GM23248 (cell line): ENCODE data around the gene MINK1. TPM values are rescaled to one million over a fixed set of nuclear protein-coding genes. Genes with fewer than 3 reads are reported as not detected.

ENCODE experiments used
- DNase-seq: peaks from one replicate; pipeline ENCODE4 v3.0.0-alpha.2; 2015
- H2AFZ ChIP-seq: fragments of 200-600 bp; sonication (generic); 2 replicates; pipeline ENCODE4 v1.6.1; 2016; ENCODE audit warnings: antibody characterized with exemption
- H3F3A ChIP-seq: fragments of 200-600 bp; sonication (generic); 2 replicates; pipeline ENCODE4 v1.6.1; 2016; ENCODE audit warnings: mild to moderate bottlenecking, antibody characterized with exemption, mixed run types; ENCODE audit not compliant: insufficient read depth
- H3K27ac ChIP-seq: fragments of 200-600 bp; sonication (generic); 2 replicates; pipeline ENCODE4 v1.5.1; 2016; ENCODE audit warnings: mild to moderate bottlenecking
- H3K27me3 ChIP-seq: fragments of 200-600 bp; sonication (generic); replicated peaks from 2 replicates; pipeline ENCODE4 v1.6.1; 2016; ENCODE audit warnings: mild to moderate bottlenecking; ENCODE audit not compliant: insufficient read depth
- H3K36me3 ChIP-seq: fragments of 200-600 bp; sonication (generic); 2 replicates; pipeline ENCODE4 v1.6.1; 2016; ENCODE audit warnings: low read depth, mild to moderate bottlenecking
- H3K4me1 ChIP-seq: fragments of 200-600 bp; sonication (generic); 2 replicates; pipeline ENCODE4 v1.6.1; 2016; ENCODE audit warnings: mild to moderate bottlenecking; ENCODE audit not compliant: insufficient read depth
- H3K4me2 ChIP-seq: fragments of 200-600 bp; sonication (generic); one replicate; pipeline ENCODE4 v1.6.1; 2016; ENCODE audit warnings: mild to moderate bottlenecking; ENCODE audit not compliant: unreplicated experiment
- H3K4me3 ChIP-seq: fragments of 200-600 bp; sonication (generic); 2 replicates; pipeline ENCODE4 v1.5.1; 2016; ENCODE audit warnings: mild to moderate bottlenecking
- H3K79me2 ChIP-seq: fragments of 200-600 bp; sonication (generic); 2 replicates; pipeline ENCODE4 v1.6.1; 2016; ENCODE audit warnings: mild to moderate bottlenecking; ENCODE audit not compliant: insufficient read depth
- H3K9ac ChIP-seq: fragments of 200-600 bp; sonication (generic); 2 replicates; pipeline ENCODE4 v1.6.1; 2016; ENCODE audit warnings: mild to moderate bottlenecking
- H3K9me2 ChIP-seq: fragments of 200-600 bp; sonication (generic); 2 replicates; pipeline ENCODE4 v1.6.1; 2016; ENCODE audit warnings: mixed run types, mild to moderate bottlenecking, moderate library complexity; ENCODE audit not compliant: insufficient read depth
- H3K9me3 ChIP-seq: fragments of 200-600 bp; sonication (generic); one replicate; pipeline ENCODE4 v1.6.1; 2017; ENCODE audit warnings: low read depth
- H4K20me1 ChIP-seq: fragments of 200-600 bp; sonication (generic); 2 replicates; pipeline ENCODE4 v1.6.0; 2016; ENCODE audit not compliant: insufficient read depth
- EZH2 ChIP-seq: fragments of 200-600 bp; sonication (generic); IDR thresholded peaks from 2 replicates; pipeline ENCODE4 v1.6.1; 2018; ENCODE audit warnings: antibody characterized with exemption, mild to moderate bottlenecking; ENCODE audit not compliant: insufficient read depth, poor library complexity, severe bottlenecking
- EZH2phosphoT487 ChIP-seq: fragments of 200-600 bp; sonication (generic); IDR thresholded peaks from 2 replicates; pipeline ENCODE4 v1.6.1; 2018; ENCODE audit warnings: antibody characterized with exemption, moderate library complexity, mild to moderate bottlenecking, low read depth; ENCODE audit not compliant: insufficient read depth
- WGBS, 2 experiments: methylation state at CpG; one replicate each; pipeline ENCODE4 v1.1.6; 2015 to 2017; ENCODE audit warnings: low lambda C conversion rate in 2 of 2, low coverage in 1 of 2; ENCODE audit errors: missing lambda C conversion rate in 2 of 2; 5-methylcytosine and 5-hydroxymethylcytosine counted together
- in situ Hi-C: fragments of 300-500 bp; cut with MboI; formaldehyde crosslinking; loops from 2 replicates; pipeline ENCODE4 v1.15.0; 2020
- polyA plus RNA-seq: library from polyadenylated mRNA; unstranded; fragments of >200 nt; fragmentation: Nextera tagmentation; extraction: Ambion mirVana; gene quantifications from 2 replicates; pipeline ENCODE4 v1.2.1, GENCODE V29; 2016
- total RNA-seq: library from RNA; depleted of rRNA; stranded (reverse); fragments of >200 nt; shearing (Covaris generic); gene quantifications from 2 replicates; pipeline ENCODE4 v1.2.3, GENCODE V29; 2014

The MINK1 gene
- total and polyA plus RNA-seq, 2 experiments from 2014 or later: 21.0 to 34.5 TPM

- Histone ChIP-seq H4K20me1 (no peaks in the 10 kb centered on the region), H3K27ac (no peak overlapping the region), H3K79me2 (no peaks in the 10 kb centered on the region), H3K9me2 (no peaks in the 10 kb centered on the region), H3K9ac (no peak overlapping the region), H3K4me3 (no peak overlapping the region), H3K9me3 (no peaks in the 10 kb centered on the region), H3K4me2 (no peak overlapping the region), H3F3A (no peaks in the 10 kb centered on the region), H3K36me3 (no peaks in the 10 kb centered on the region), H2AFZ (no peak overlapping the region), H3K4me1 (no peaks in the 10 kb centered on the region), H3K27me3 (no peaks in the 10 kb centered on the region)
- DNase-seq: no peak
- 94 to 96% methylated on average over 13 of the region's 13 CpGs for WGBS, 2 experiments
- TF ChIP-seq EZH2phosphoT487 (no peak), EZH2 (no peak)
- in situ Hi-C loops: loop anchor here (10.0 kb wide), 1 partner anchor 180 kb away; the partner anchor contains the start of gene ARRB2
Observed at GRCh38 chr17:4895121-4895520, 62.0 kb downstream of the MINK1 start.

- H2AFZ ChIP-seq: no peak overlapping the region
- no peaks in the 10 kb centered on the region for H4K20me1 ChIP-seq
- in situ Hi-C loops: loop anchor here (10.0 kb wide), 1 partner anchor 181 kb away; the partner anchor contains the start of gene ARRB2
- H3K27me3 ChIP-seq: no peaks in the 10 kb centered on the region
- DNase-seq: no peak
- no peaks in the 10 kb centered on the region for H3K79me2 ChIP-seq
- H3K4me2 ChIP-seq: no peak overlapping the region
- H3K9ac ChIP-seq: no peak overlapping the region
- no peaks in the 10 kb centered on the region for H3K36me3 ChIP-seq
- H3K9me2 ChIP-seq: no peaks in the 10 kb centered on the region
- 83 to 87% methylated on average over 24 to 27 of the region's 27 CpGs for WGBS, 2 experiments
- H3F3A ChIP-seq: no peaks in the 10 kb centered on the region
- no peaks in the 10 kb centered on the region for H3K4me1 ChIP-seq
- no peak overlapping the region for H3K27ac ChIP-seq
- H3K4me3 ChIP-seq: no peak overlapping the region
- no peaks in the 10 kb centered on the region for H3K9me3 ChIP-seq
- TF ChIP-seq EZH2phosphoT487 (no peak), EZH2 (no peak)
Observed at GRCh38 chr17:4895657-4896331, 62.7 kb downstream of the MINK1 start.

- in situ Hi-C loops: loop anchor here (10.0 kb wide), 1 partner anchor 182 kb away; the partner anchor contains the start of gene ARRB2
- Histone ChIP-seq H3K36me3 (no peaks in the 10 kb centered on the region), H2AFZ (no peak overlapping the region), H3K79me2 (no peaks in the 10 kb centered on the region), H3K9me2 (no peaks in the 10 kb centered on the region), H3K9me3 (no peaks in the 10 kb centered on the region), H3K4me1 (no peaks in the 10 kb centered on the region), H3F3A (0 out of 2 replicates have a peak, but pooled peaks cover 6% of the 10 kb centered on the region), H3K9ac (no peak overlapping the region), H4K20me1 (no peaks in the 10 kb centered on the region), H3K4me2 (no peak overlapping the region), H3K27ac (no peak overlapping the region), H3K27me3 (no peaks in the 10 kb centered on the region), H3K4me3 (no peak overlapping the region)
- no peak for TF ChIP-seq EZH2
- TF ChIP-seq EZH2phosphoT487: no peak
- 91 to 94% methylated on average over 25 to 27 of the region's 27 CpGs for WGBS, 2 experiments
- DNase-seq: no peak
Observed at GRCh38 chr17:4896332-4897197, 63.4 kb downstream of the MINK1 start.

GRCh38 chr17:4897198-4897687 is 64.1 kb downstream of the MINK1 start:
- Histone ChIP-seq H4K20me1 (no peaks in the 10 kb centered on the region), H3K79me2 (no peaks in the 10 kb centered on the region), H3K4me1 (no peaks in the 10 kb centered on the region), H2AFZ (no peak overlapping the region), H3K9me2 (no peaks in the 10 kb centered on the region), H3K4me2 (no peak overlapping the region), H3K9me3 (no peaks in the 10 kb centered on the region), H3K36me3 (no peaks in the 10 kb centered on the region), H3K4me3 (no peak overlapping the region), H3K9ac (no peak overlapping the region), H3K27me3 (no peaks in the 10 kb centered on the region), H3K27ac (no peak overlapping the region), H3F3A (peaks cover 11% of the 10 kb centered on the region; the same call in 1 of the 2 replicates)
- 79 to 84% methylated on average over 10 of the region's 10 CpGs for WGBS, 2 experiments
- TF ChIP-seq EZH2phosphoT487: no peak
- TF ChIP-seq EZH2: no peak
- no peak for DNase-seq
- in situ Hi-C loops: loop anchor here (10.0 kb wide), 1 partner anchor 182 kb away; the partner anchor contains the start of gene ARRB2
